Measurements from ENCODE around the gene STK32C. TPM values are rescaled to one million over a fixed set of nuclear protein-coding genes. Genes with fewer than 3 reads are reported as not detected.
A peak's percentile ranks its signal among the peaks of the same experiment; 100 is the strongest.

Gene STK32C
- total RNA-seq, 1 donor from 2014 or later = 14.6 TPM

DNA sequence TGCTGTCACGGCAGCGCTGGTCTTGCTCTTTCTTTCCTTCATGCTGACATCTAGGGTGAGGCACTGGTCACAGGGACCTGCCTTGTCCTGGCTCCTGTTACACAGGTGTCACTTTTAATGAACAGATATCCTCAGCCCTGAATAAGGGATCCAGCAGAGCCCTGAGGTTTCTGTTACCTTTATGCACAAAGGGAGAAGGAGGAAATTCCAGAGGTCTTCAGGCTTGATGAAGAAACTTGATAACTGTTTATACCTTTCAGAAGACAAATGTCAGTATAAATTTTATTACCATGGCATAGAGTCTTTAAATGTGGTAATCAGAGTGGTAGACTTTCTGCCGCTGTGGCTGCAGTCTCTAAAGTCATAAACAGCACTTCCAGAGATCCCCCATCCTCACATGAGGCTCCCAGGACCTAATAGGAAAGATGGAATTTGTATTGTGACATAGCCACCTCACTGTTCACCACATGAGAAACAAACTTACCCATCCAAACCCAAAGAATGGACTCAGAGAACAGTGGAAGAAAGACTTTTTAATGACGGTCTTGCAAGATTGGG, 27.0 kb upstream of the STK32C start:
- DNase-seq (ENCODE audit: low spot score) = no peak
- H3K9me3 Mint-ChIP-seq = no peaks in the 10 kb centered on the region
- H3K4me3 Mint-ChIP-seq = no peak overlapping the region
- peaks cover 3% of the 10 kb centered on the region for H3K27me3 Mint-ChIP-seq (ENCODE audit: insufficient read depth)
- H3K36me3 Mint-ChIP-seq (ENCODE audit: low read depth) = peaks cover 9% of the 10 kb centered on the region
- intact Hi-C loops (cut with micrococcal nuclease) = loop anchor here (5.0 kb wide), 2 partner anchors 147 to 432 kb away; partner anchors contain the start of genes DPYSL4 and PPP2R2D
- H3K27ac Mint-ChIP-seq = no peak overlapping the region
- peaks cover 42% of the 10 kb centered on the region for H3K4me1 Mint-ChIP-seq (ENCODE audit: low read depth)

DNA sequence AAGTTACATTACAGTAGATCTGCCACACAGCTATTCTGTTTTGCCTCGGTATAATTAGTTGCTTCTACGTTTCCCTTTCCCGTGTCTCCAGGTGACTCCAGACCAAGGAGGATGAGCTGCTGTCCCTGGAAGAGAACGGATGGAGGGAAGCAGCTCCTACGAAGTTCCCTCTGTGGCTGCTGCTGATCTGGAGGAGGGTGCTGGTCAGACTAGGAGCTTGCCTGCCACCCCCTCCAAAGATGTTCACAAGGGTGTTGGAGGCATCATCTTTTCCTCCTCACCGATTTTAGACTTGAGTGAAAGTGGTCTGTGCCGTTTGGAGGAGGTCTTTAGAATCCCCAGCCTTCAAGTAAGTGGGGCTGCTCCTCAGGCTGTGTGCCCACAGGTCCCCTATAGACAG, 25.6 kb upstream of the STK32C start:
- Mint-ChIP-seq H3K9me3 (no peaks in the 10 kb centered on the region), H3K4me1 (ENCODE audit: low read depth) (peaks cover 55% of the 10 kb centered on the region), H3K27me3 (ENCODE audit: insufficient read depth) (peaks cover 3% of the 10 kb centered on the region), H3K27ac (peak overlapping the region; percentile 79), H3K4me3 (peak overlapping the region; percentile 91), H3K36me3 (ENCODE audit: low read depth) (peaks cover 13% of the 10 kb centered on the region)
- intact Hi-C loops (cut with micrococcal nuclease) = loop anchor here (2.0 to 5.0 kb wide), 3 partner anchors 53 to 431 kb away; partner anchors contain the start of genes DPYSL4 and PPP2R2D
- DNase-seq (ENCODE audit: low spot score) = no peak

DNA sequence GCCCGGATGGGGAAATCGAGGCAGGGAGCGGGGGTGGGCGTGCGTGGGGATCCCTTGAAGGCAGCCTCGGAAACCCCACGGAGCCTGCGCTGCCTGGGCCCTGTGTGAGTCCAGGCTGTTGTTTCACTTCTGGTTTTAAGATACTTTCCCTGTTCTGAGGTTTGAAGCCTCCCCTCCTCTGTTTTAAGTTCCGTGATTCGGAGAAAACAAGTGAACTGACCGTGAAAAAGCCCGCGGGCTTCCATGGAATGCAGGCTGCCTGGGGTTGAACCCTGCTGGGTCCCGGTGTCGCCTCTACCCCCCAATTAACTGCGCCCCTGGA, 24.6 kb upstream of the STK32C start:
- Mint-ChIP-seq H3K4me1 (ENCODE audit: low read depth) (peaks cover 58% of the 10 kb centered on the region), H3K36me3 (ENCODE audit: low read depth) (peaks cover 19% of the 10 kb centered on the region), H3K27ac (peak overlapping the region; percentile 96), H3K4me3 (peak overlapping the region; percentile 91), H3K9me3 (no peaks in the 10 kb centered on the region), H3K27me3 (ENCODE audit: insufficient read depth) (peaks cover 3% of the 10 kb centered on the region)
- DNase-seq (ENCODE audit: low spot score) = peak; percentile 26
- intact Hi-C loops (cut with micrococcal nuclease) = loop anchor here (1.0 to 5.0 kb wide), 8 partner anchors 24 to 430 kb away; partner anchors contain the start of genes DPYSL4, INPP5A and PPP2R2D

DNA sequence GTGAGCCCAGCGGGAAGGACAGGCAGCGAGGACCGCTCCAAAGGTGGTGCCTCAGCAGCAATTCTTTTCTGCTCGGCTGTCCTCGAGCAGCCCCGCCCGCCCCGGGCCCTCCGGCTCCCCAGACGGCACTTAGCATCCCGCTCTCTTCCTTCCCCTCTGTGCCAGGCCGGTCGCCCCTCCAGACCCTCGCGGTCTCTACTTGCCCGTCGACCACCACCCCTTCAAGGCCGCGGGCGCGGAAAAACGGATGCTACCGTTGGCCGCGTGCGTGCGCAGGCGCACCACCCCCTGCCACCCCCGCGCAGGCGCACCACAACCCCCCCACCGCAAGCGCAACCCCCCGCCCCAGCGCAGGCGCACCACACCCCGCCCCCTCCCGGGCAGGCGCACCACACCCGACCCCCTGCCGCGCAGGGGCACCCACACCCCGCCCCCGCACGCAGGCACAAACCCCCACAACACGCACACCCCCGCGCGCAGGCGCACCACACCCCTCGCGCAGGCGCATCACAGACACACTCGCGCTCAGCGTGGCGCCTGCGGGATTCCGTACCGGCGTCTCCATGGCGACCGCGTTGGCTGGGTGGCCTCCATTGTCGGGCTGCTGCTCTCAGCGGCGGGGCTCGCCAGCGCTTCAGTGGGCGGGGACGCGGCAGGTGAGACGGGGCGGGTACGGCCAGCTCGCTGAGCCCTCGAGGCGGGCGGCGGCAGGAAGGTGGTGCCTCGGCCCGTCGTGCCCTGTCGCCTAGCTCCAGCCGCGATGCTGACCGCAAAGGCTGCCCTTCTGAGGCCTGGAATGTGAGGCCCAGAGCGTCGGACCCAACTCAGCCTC, 24.1 kb upstream of the STK32C start, which contains the start of gene LRRC27:
TSS of gene LRRC27 (plus strand) at position 593 of the 832 bp plus-strand sequence. CDS start 1,332 bp downstream, outside the sequence.
- Mint-ChIP-seq H3K27ac (peak within 1 kb of the TSS; percentile 96), H3K4me3 (peak within 1 kb of the TSS; percentile 91), H3K36me3 (ENCODE audit: low read depth) (peaks cover 23% of the 10 kb centered on the region), H3K27me3 (ENCODE audit: insufficient read depth) (peaks cover 3% of the 10 kb centered on the region), H3K4me1 (ENCODE audit: low read depth) (peaks cover 58% of the 10 kb centered on the region), H3K9me3 (no peaks in the 10 kb centered on the region)
- peak; percentile 100 for DNase-seq (ENCODE audit: low spot score)
- intact Hi-C loops (cut with micrococcal nuclease) = loop anchor here (1.0 to 5.0 kb wide), 9 partner anchors 24 to 430 kb away; partner anchors contain the start of genes DPYSL4, INPP5A, PPP2R2D and PWWP2B

DNA sequence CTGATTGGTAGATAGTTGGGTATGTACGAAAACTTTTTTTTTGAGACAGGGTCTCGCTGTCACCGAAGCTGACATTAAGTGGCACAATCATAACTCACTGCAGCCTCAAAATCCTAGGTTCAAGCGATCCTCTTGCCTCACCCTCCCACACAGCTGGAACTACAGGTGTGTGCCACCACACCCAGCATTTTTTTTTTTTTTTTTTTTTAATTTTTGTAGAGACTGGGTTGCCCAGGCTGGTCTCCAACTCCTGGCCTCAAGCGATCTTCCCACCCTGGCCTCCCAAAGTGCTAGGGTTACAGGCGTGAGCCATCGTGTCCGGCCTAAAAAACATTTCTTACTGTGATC, 22.7 kb upstream of the STK32C start:
- Mint-ChIP-seq H3K4me3 (peak overlapping the region; percentile 91), H3K36me3 (ENCODE audit: low read depth) (peaks cover 32% of the 10 kb centered on the region), H3K4me1 (ENCODE audit: low read depth) (peaks cover 52% of the 10 kb centered on the region), H3K27ac (peak overlapping the region; percentile 81), H3K9me3 (no peaks in the 10 kb centered on the region), H3K27me3 (ENCODE audit: insufficient read depth) (peaks cover 3% of the 10 kb centered on the region)
- intact Hi-C loops (cut with micrococcal nuclease) = loop anchor here (1.0 to 5.0 kb wide), 4 partner anchors 10 to 428 kb away; partner anchors contain the start of genes DPYSL4, PPP2R2D and PWWP2B
- DNase-seq (ENCODE audit: low spot score) = no peak

DNA sequence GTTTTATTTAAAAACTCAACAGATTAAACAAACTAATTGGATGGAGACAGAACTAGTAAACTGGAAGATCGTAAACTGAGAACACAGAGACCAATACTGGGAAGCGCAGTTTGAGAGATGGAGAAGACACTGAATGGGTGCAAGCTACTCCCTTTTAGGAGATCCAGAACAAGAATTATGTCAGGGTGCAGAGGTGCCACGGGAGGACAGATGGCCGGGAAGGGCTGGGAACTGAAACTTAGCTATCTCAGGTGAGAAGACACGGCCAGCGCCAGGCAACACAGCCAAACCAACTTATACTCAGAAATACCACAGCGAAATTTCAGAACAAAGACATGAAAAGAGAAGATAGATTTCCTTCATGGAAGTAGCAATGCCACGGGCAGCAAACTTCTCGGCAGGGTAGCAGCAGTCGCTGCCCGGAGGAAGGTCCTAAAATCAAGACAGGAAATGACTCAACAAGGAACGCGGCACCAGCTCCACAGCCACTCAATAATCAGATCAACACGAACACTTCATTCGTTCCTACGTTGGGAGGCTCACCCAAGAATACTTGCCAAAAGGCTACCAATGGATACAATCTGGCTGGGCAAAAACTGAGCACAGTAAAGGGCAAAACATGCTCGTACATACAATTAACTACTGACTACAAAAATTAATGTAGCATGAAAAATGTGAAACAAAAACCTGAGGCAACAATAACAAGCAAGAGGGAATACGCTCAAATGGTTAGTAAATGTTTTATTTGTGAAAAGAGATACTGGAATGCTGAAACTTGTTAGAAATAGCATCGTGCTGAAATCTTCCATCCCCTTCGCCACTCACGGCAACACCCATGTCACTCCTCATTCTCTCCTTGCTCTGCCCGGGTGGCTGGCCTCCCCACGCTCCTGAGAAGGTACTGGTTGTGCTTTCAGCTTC, 22.1 kb upstream of the STK32C start:
- H3K27me3 Mint-ChIP-seq (ENCODE audit: insufficient read depth) = peaks cover 3% of the 10 kb centered on the region
- H3K27ac Mint-ChIP-seq = peak overlapping the region; percentile 81
- H3K36me3 Mint-ChIP-seq (ENCODE audit: low read depth) = peaks cover 35% of the 10 kb centered on the region
- H3K9me3 Mint-ChIP-seq = no peaks in the 10 kb centered on the region
- peaks cover 54% of the 10 kb centered on the region for H3K4me1 Mint-ChIP-seq (ENCODE audit: low read depth)
- no peak for DNase-seq (ENCODE audit: low spot score)
- peak overlapping the region; percentile 91 for H3K4me3 Mint-ChIP-seq
- intact Hi-C loops (cut with micrococcal nuclease) = loop anchor here (1.0 to 5.0 kb wide), 4 partner anchors 10 to 428 kb away; partner anchors contain the start of genes DPYSL4, PPP2R2D and PWWP2B

DNA sequence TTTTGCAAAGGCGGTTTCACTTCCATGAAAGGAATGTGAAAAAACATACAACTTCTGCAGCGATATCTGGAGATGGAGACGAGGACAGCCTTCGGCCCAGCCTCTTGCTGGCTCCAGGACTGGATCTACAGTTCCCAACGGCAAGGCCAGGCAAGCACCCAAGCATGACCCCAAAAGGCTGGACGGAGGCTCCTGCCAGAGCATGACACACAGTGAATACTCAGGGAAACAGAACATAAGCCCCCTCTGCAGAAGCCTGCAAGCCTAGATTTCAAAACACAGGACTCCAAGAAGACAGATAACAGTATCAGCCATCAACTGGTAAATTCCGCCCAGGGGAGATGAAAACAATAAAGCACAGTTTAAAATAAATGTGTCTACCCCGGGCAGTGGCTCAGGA, 21.0 kb upstream of the STK32C start:
- intact Hi-C loops (cut with micrococcal nuclease) = no loop called here
- DNase-seq (ENCODE audit: low spot score) = no peak
- Mint-ChIP-seq H3K27ac (peak overlapping the region; percentile 15), H3K9me3 (no peaks in the 10 kb centered on the region), H3K27me3 (ENCODE audit: insufficient read depth) (peaks cover 3% of the 10 kb centered on the region), H3K4me3 (peak overlapping the region; percentile 27), H3K4me1 (ENCODE audit: low read depth) (peaks cover 62% of the 10 kb centered on the region), H3K36me3 (ENCODE audit: low read depth) (peaks cover 40% of the 10 kb centered on the region)

DNA sequence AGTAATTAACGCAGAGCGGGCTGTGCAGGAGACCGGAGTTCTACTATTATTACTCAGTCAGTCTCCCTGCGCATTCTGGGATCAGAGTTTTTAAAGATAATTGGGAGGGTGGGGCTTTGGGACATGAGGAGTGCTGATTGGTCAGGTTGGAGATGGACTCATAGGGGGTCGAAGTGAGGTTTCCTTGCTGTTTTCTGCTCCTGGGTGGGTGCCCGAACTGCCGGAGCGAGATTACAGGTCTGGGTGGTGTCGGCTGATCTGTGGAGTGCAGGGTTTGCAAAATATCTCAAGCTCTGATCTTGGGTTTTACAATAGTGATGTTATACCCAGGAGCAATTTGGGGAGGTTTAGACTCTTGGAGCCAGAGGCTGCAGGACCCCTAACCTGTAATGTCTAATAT, 20.4 kb upstream of the STK32C start:
- DNase-seq (ENCODE audit: low spot score) = no peak
- Mint-ChIP-seq H3K36me3 (ENCODE audit: low read depth) (peaks cover 40% of the 10 kb centered on the region), H3K27ac (no peak overlapping the region), H3K4me3 (no peak overlapping the region), H3K9me3 (no peaks in the 10 kb centered on the region), H3K27me3 (ENCODE audit: insufficient read depth) (peaks cover 3% of the 10 kb centered on the region), H3K4me1 (ENCODE audit: low read depth) (peaks cover 58% of the 10 kb centered on the region)
- intact Hi-C loops (cut with micrococcal nuclease) = no loop called here

DNA sequence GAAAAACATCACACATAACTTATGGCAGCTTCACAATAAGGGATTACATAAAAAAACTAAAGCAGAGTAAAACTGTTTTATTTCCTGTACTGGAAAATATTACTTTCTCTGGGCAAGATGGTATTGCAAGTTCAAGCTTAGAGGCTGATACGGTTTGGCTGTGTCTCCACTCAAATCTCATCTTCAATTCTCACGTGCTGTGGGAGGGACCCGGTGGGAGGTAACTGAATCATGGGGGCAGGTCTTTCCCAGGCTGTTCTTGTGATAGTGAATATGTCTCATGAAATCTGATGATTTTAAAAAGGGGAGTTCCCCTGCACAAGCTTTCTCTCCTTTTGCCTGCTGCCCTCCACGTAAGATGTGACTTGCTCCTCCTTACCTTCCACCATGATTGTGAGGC, 19.2 kb upstream of the STK32C start:
- no peak for DNase-seq (ENCODE audit: low spot score)
- H3K4me3 Mint-ChIP-seq = no peak overlapping the region
- H3K36me3 Mint-ChIP-seq (ENCODE audit: low read depth) = peaks cover 41% of the 10 kb centered on the region
- peak overlapping the region; percentile 64 for H3K27ac Mint-ChIP-seq
- no peaks in the 10 kb centered on the region for H3K9me3 Mint-ChIP-seq
- intact Hi-C loops (cut with micrococcal nuclease) = no loop called here
- H3K27me3 Mint-ChIP-seq (ENCODE audit: insufficient read depth) = peaks cover under 1% of the 10 kb centered on the region
- H3K4me1 Mint-ChIP-seq (ENCODE audit: low read depth) = peaks cover 50% of the 10 kb centered on the region

DNA sequence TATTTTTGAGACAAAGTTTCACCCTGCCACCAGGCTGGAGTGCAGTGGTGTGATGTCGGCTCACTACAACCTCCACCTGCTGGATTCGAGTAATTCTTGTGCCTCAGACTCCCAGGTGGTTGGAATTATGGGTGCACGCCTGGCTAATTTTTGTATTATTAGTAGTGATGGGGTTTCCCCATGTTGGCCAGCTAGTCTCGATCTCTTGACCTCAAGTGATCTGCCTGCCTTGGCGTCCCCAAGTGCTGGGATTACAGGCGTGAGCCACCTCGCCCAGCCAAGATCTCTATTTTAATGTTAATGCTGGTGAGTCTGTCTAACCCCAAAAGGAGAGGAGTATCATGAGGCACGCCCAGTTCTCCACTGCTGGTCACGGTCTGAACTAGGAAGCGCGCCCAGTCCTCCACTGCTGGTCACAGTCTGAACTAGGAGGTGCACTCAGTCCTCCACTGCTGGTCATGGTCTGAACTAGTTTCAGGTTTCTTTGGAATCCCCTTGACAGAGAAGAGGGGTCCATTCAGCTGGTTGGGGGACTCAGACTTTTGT, 18.7 kb upstream of the STK32C start:
- DNase-seq (ENCODE audit: low spot score) = no peak
- Mint-ChIP-seq H3K27me3 (ENCODE audit: insufficient read depth) (no peaks in the 10 kb centered on the region), H3K4me1 (ENCODE audit: low read depth) (peaks cover 50% of the 10 kb centered on the region), H3K27ac (no peak overlapping the region), H3K36me3 (ENCODE audit: low read depth) (peaks cover 41% of the 10 kb centered on the region), H3K9me3 (no peaks in the 10 kb centered on the region), H3K4me3 (no peak overlapping the region)
- intact Hi-C loops (cut with micrococcal nuclease) = no loop called here

DNA sequence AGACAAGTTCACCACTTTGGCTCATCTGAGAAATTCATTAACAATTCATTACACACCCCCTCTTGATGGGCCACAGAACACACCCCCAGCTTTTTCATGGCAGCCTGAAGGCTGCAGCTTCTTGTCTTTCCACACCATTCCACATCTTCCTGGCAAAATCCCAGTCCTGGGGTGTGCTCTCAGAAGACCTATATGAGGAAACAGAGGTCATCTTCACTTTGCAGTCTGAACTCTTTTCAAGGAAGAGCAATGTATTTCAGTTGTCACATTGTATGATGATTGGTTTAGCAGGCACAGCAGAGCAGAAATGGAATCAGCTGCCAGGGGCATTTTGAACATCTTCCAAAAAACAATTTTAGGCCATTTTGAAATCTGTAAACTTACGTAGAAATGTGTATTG, 16.4 kb upstream of the STK32C start:
- Mint-ChIP-seq H3K27ac (no peak overlapping the region), H3K9me3 (no peaks in the 10 kb centered on the region), H3K4me1 (ENCODE audit: low read depth) (peaks cover 44% of the 10 kb centered on the region), H3K36me3 (ENCODE audit: low read depth) (peaks cover 29% of the 10 kb centered on the region), H3K4me3 (no peak overlapping the region), H3K27me3 (ENCODE audit: insufficient read depth) (no peaks in the 10 kb centered on the region)
- DNase-seq (ENCODE audit: low spot score) = no peak
- intact Hi-C loops (cut with micrococcal nuclease) = no loop called here

DNA sequence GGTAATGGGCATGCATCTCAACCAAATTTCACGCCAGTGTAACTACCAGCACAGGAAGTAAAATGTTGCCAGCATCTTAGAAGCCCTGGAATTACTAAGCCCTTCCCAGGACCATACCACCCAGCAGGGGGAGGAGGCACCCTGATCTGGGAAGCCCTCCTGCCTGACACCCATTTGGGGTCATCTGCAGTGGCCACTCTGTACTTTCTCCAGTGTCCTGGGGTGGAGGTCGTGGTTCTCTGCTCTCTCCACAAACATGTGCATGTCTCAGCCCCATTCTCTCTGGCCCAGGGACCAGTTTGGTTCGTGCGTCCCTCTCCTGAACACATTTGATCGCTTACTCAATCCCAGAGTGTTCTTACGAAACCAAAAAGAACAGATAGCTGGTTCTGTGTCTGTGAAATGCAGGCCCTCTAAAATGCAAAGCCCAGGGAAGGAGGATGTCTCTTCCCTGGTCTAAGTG, 14.9 kb upstream of the STK32C start:
- Mint-ChIP-seq H3K27me3 (ENCODE audit: insufficient read depth) (no peaks in the 10 kb centered on the region), H3K9me3 (no peaks in the 10 kb centered on the region), H3K4me3 (no peak overlapping the region), H3K4me1 (ENCODE audit: low read depth) (peaks cover 29% of the 10 kb centered on the region), H3K27ac (no peak overlapping the region), H3K36me3 (ENCODE audit: low read depth) (peaks cover 23% of the 10 kb centered on the region)
- intact Hi-C loops (cut with micrococcal nuclease) = no loop called here
- DNase-seq (ENCODE audit: low spot score) = no peak

Data from activated T-helper 1 cell treated with anti-CD3 and anti-CD28 coated beads, Interleukin-12 subunit alpha, Interleukin-12 subunit beta, Interleukin-2, Interleukin-4 antibody, amounts not matched to agents 30 ng/mL and 10 ng/mL and 1 ng/mL, durations not matched to agents 14 hours and 24 hours and 36 hours (primary cell).